ENCODE measurements around the gene VPS54.

VPS54 gene

DNA sequence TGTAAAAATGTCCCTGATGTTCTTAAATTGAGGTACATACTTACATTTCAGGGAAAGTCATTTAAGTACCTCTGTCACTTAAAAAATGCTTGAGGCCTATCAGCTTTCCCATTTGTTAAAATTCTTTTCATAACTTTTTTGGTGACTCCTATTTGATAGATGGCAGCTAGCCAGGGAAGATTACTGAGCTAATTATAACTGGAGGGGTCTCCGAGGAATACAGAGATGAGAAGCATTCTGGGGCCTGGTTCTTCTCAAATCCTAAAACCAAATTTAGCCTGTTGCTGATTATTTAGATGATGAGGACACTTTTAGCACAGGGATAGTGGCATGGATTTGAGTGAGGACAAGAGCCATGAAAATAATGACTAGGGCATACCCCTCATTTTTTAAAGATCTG, 172.7 kb downstream of the VPS54 start:
- Histone ChIP-seq H3K9me3 (ENCODE audit: control insufficient read depth in 1 of 2, low read length in 2 of 2) (no peaks in the 10 kb centered on the region), H3K27ac (ENCODE audit: low read length) (no peak overlapping the region), H3K27me3 (ENCODE audit: low read depth, low read length) (no peaks in the 10 kb centered on the region), H3K4me1 (ENCODE audit: control insufficient read depth in 1 of 2, insufficient read depth in 2 of 2, low read length in 2 of 2) (peaks cover 11 to 49% of the 10 kb centered on the region in 2 donors), H3K36me3 (ENCODE audit: control insufficient read depth in 1 of 2, insufficient read depth in 2 of 2, low read length in 2 of 2) (no peaks in the 10 kb centered on the region), H3K4me3 (ENCODE audit: low read depth in 1 of 2, low read length in 2 of 2) (no peak overlapping the region)

- Histone ChIP-seq H3K27me3 (ENCODE audit: low read depth, low read length) (no peaks in the 10 kb centered on the region), H3K4me1 (ENCODE audit: control insufficient read depth in 1 of 2, insufficient read depth in 2 of 2, low read length in 2 of 2) (peaks cover 11 to 44% of the 10 kb centered on the region in 2 donors), H3K36me3 (ENCODE audit: control insufficient read depth in 1 of 2, insufficient read depth in 2 of 2, low read length in 2 of 2) (peaks cover 0 to 5% of the 10 kb centered on the region in 2 donors), H3K4me3 (ENCODE audit: low read depth in 1 of 2, low read length in 2 of 2) (no peak overlapping the region), H3K9me3 (ENCODE audit: control insufficient read depth in 1 of 2, low read length in 2 of 2) (no peaks in the 10 kb centered on the region), H3K27ac (ENCODE audit: low read length) (no peak overlapping the region)
Observed at GRCh38 chr2:63845866-63846265, 173.4 kb downstream of the VPS54 start.

DNA sequence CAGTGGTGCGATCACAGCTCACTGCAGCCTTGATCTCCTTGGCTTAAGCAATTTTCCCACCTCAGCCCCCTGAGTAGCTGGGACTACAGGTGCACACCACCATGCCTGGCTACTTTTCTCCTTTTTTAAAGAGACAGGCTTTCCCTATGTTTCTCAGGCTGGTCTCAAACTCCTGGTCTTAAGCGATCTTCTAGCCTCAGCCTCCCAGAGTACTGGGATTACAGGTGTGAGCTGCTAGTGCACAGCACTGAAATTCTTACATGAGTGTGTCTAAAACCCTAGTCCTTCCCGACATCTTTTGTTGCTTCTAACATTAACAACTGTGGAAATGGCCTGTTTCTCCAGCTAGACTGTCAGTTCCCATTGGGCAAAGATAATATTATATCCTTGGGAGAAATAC, 174.6 kb downstream of the VPS54 start:
- Histone ChIP-seq H3K4me3 (ENCODE audit: low read depth in 1 of 2, low read length in 2 of 2) (no peak overlapping the region), H3K27ac (ENCODE audit: low read length) (no peak overlapping the region), H3K27me3 (ENCODE audit: low read depth, low read length) (no peaks in the 10 kb centered on the region), H3K9me3 (ENCODE audit: control insufficient read depth in 1 of 2, low read length in 2 of 2) (no peaks in the 10 kb centered on the region), H3K36me3 (ENCODE audit: control insufficient read depth in 1 of 2, insufficient read depth in 2 of 2, low read length in 2 of 2) (peaks cover 0 to 5% of the 10 kb centered on the region in 2 donors), H3K4me1 (ENCODE audit: control insufficient read depth in 1 of 2, insufficient read depth in 2 of 2, low read length in 2 of 2) (peaks cover 11 to 38% of the 10 kb centered on the region in 2 donors)

DNA sequence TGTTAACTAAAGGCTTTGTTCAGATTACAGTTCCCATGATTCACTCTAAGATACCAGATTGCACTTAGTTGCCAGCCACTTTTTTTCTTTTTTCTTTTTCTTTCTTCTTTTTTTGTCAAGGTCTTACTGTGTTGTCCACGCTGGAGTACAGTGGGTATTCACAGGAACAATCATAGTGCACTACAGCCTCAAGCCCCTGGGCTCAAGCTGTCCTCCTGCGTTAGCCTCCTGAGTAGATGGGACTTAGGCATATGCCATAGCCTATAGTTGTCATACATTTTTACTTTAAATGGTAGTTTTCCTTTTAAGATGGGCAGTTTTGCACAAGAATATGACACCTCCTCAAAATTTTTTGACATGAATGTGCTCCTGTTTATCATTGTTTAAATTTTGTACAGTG, 175.4 kb downstream of the VPS54 start:
- H3K4me3 ChIP-seq (ENCODE audit: low read depth in 1 of 2, low read length in 2 of 2), result peak overlapping the region in 1 of 2 donors; percentile 85
- peaks cover 4 to 30% of the 10 kb centered on the region in 2 donors for H3K4me1 ChIP-seq (ENCODE audit: control insufficient read depth in 1 of 2, insufficient read depth in 2 of 2, low read length in 2 of 2)
- H3K27ac ChIP-seq (ENCODE audit: low read length), result no peak overlapping the region
- no peaks in the 10 kb centered on the region for H3K9me3 ChIP-seq (ENCODE audit: control insufficient read depth in 1 of 2, low read length in 2 of 2)
- H3K27me3 ChIP-seq (ENCODE audit: low read depth, low read length), result no peaks in the 10 kb centered on the region
- peaks cover 0 to 5% of the 10 kb centered on the region in 2 donors for H3K36me3 ChIP-seq (ENCODE audit: control insufficient read depth in 1 of 2, insufficient read depth in 2 of 2, low read length in 2 of 2)

DNA sequence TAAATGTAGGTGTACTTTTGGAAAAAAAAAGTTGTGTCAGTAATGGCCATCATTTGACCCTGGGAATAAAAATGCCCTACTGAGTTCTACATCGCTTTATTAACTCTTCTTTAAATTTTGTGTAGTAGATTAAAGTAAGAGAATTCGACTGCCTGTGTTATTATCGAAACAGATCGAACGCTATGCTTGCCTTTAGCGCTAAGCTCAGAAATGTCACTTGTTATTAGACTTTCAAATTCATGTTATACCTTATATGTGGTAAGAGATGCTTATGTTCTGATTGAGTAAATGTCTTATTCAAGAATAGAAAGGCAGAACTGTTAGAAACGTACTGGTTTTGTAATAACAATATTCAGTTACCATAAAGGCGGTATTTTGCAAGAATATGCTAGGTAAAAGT, 176.1 kb downstream of the VPS54 start:
- Histone ChIP-seq H3K4me1 (ENCODE audit: control insufficient read depth in 1 of 2, insufficient read depth in 2 of 2, low read length in 2 of 2) (peaks cover 4 to 26% of the 10 kb centered on the region in 2 donors), H3K27ac (ENCODE audit: low read length) (peak overlapping the region; percentile 96), H3K36me3 (ENCODE audit: control insufficient read depth in 1 of 2, insufficient read depth in 2 of 2, low read length in 2 of 2) (peaks cover 0 to 5% of the 10 kb centered on the region in 2 donors), H3K4me3 (ENCODE audit: low read depth in 1 of 2, low read length in 2 of 2) (peak overlapping the region; percentile 83 to 85), H3K9me3 (ENCODE audit: control insufficient read depth in 1 of 2, low read length in 2 of 2) (no peaks in the 10 kb centered on the region), H3K27me3 (ENCODE audit: low read depth, low read length) (no peaks in the 10 kb centered on the region)

- H3K4me1 ChIP-seq (ENCODE audit: control insufficient read depth in 1 of 2, insufficient read depth in 2 of 2, low read length in 2 of 2), result peaks cover 4 to 26% of the 10 kb centered on the region in 2 donors
- H3K4me3 ChIP-seq (ENCODE audit: low read depth in 1 of 2, low read length in 2 of 2), result peak overlapping the region; percentile 83 to 85
- H3K9me3 ChIP-seq (ENCODE audit: control insufficient read depth in 1 of 2, low read length in 2 of 2), result no peaks in the 10 kb centered on the region
- H3K27me3 ChIP-seq (ENCODE audit: low read depth, low read length), result no peaks in the 10 kb centered on the region
- peaks cover 0 to 5% of the 10 kb centered on the region in 2 donors for H3K36me3 ChIP-seq (ENCODE audit: control insufficient read depth in 1 of 2, insufficient read depth in 2 of 2, low read length in 2 of 2)
- peak overlapping the region; percentile 96 for H3K27ac ChIP-seq (ENCODE audit: low read length)
Observed at GRCh38 chr2:63842149-63843061, 176.8 kb downstream of the VPS54 start.

All from muscle layer of duodenum (tissue), 2 donors.